HepG2 (cell line): ENCODE measurements around the gene KATNBL1. TPM values are rescaled to one million over a fixed set of nuclear protein-coding genes. Genes with fewer than 3 reads are reported as not detected.
A peak's percentile ranks its signal among the peaks of the same experiment; 100 is the strongest.

Experiments
- ADNP ChIP-seq: sonication (generic); formaldehyde crosslinking; IDR thresholded peaks from 2 replicates; pipeline ENCODE4 v1.4.0; 2020; ENCODE audit warnings: missing genetic modification reagents
- ASH2L ChIP-seq: fragments of 300-600, 200-600 bp; sonication (generic); IDR thresholded peaks from 2 replicates; pipeline ENCODE4 v1.7.0; 2017; ENCODE audit warnings: low read depth, mild to moderate bottlenecking, moderate library complexity, mixed read lengths, low read length; ENCODE audit not compliant: insufficient read length
- BCL3 ChIP-seq: sonication (generic); formaldehyde crosslinking; IDR thresholded peaks from 2 replicates; pipeline ENCODE4 v1.5.1; 2020; ENCODE audit warnings: mild to moderate bottlenecking, missing genetic modification reagents, moderate library complexity
- BRCA1 ChIP-seq: sonication (generic); formaldehyde crosslinking; IDR thresholded peaks from 2 replicates; pipeline ENCODE4 v1.4.0; 2020; ENCODE audit warnings: missing genetic modification reagents
- DMTF1 ChIP-seq: sonication (generic); formaldehyde crosslinking; IDR thresholded peaks from 2 replicates; pipeline ENCODE4 v1.4.0; 2020; ENCODE audit warnings: mild to moderate bottlenecking, missing genetic modification reagents
- FIP1L1 ChIP-seq: fragments of 200-400 bp; formaldehyde crosslinking; IDR thresholded peaks from 2 replicates; pipeline ENCODE4 v1.6.1; 2018; ENCODE audit warnings: low read depth, mild to moderate bottlenecking, low read length, moderate library complexity, borderline replicate concordance; ENCODE audit not compliant: insufficient read depth
- GMEB1 ChIP-seq: sonication (generic); formaldehyde crosslinking; IDR thresholded peaks from 2 replicates; pipeline ENCODE4 v1.5.1; 2020; ENCODE audit warnings: missing genetic modification reagents, mild to moderate bottlenecking, borderline replicate concordance
- HNRNPUL1 ChIP-seq: fragments of 200-400 bp; formaldehyde crosslinking; IDR thresholded peaks from 2 replicates; pipeline ENCODE4 v1.6.1; 2017; ENCODE audit warnings: low read depth, mild to moderate bottlenecking, low read length, moderate library complexity
- MEIS1 ChIP-seq: sonication (generic); formaldehyde crosslinking; IDR thresholded peaks from 2 replicates; pipeline ENCODE4 v1.9.0; 2021; ENCODE audit warnings: mild to moderate bottlenecking, missing genetic modification reagents, moderate library complexity, borderline replicate concordance
- NR1H2 ChIP-seq: sonication (generic); formaldehyde crosslinking; IDR thresholded peaks from 2 replicates; pipeline ENCODE4 v1.8.1; 2022; ENCODE audit warnings: low read depth, missing genetic modification reagents, borderline replicate concordance
- RXRA ChIP-seq: sonication (generic); formaldehyde crosslinking; IDR thresholded peaks from 2 replicates; pipeline ENCODE4 v1.5.1; 2020; ENCODE audit warnings: missing genetic modification reagents
- SNAI1 ChIP-seq: sonication (generic); formaldehyde crosslinking; IDR thresholded peaks from 2 replicates; pipeline ENCODE4 v1.5.0; 2020; ENCODE audit warnings: mild to moderate bottlenecking, missing genetic modification reagents, borderline replicate concordance
- TFDP2 ChIP-seq: sonication (generic); formaldehyde crosslinking; IDR thresholded peaks from 2 replicates; pipeline ENCODE4 v1.4.0; 2020; ENCODE audit warnings: missing genetic modification reagents
- XRCC5 ChIP-seq: fragments of 200-400 bp; formaldehyde crosslinking; optimal IDR thresholded peaks from 2 replicates; pipeline ENCODE3; 2017; ENCODE audit warnings: mild to moderate bottlenecking, low read length
- ZNF124 ChIP-seq: sonication (generic); formaldehyde crosslinking; IDR thresholded peaks from 2 replicates; pipeline ENCODE4 v1.4.0; 2020; ENCODE audit warnings: missing genetic modification reagents
- ZNF362 ChIP-seq: sonication (generic); formaldehyde crosslinking; IDR thresholded peaks from 2 replicates; pipeline ENCODE4 v1.4.0; 2020; ENCODE audit warnings: missing genetic modification reagents, mild to moderate bottlenecking, borderline replicate concordance
- ZNF546 ChIP-seq: sonication (generic); formaldehyde crosslinking; conservative IDR thresholded peaks from 2 replicates; pipeline ENCODE4 v1.8.1; 2023; ENCODE audit warnings: mild to moderate bottlenecking, missing genetic modification reagents
- ZNF567 ChIP-seq: sonication (generic); formaldehyde crosslinking; IDR thresholded peaks from 2 replicates; pipeline ENCODE4 v1.8.1; 2023; ENCODE audit warnings: mild to moderate bottlenecking, missing genetic modification reagents, borderline replicate concordance
- polyA plus RNA-seq, 8 experiments: library from polyadenylated mRNA; depleted of rRNA in 3 of 8; stranded (reverse) in 7 of 8; unstranded in 1 of 8; fragments of >200 nt; fragmentation: Illumina TruSeq in 4 of 8; extraction: Trizol in 4 of 8; gene quantifications; 2 replicates each; pipeline versions ENCODE4 v1.2.1 to v1.2.3, GENCODE V29; 2011 to 2016; ENCODE audit warnings: low read depth in 4 of 8, missing spikeins in 1 of 8, mixed read lengths in 1 of 8; ENCODE audit not compliant: insufficient read depth in 1 of 8
- total RNA-seq, 5 experiments: library from RNA; depleted of rRNA; stranded (reverse); fragments of >200 nt; fragmentation: Illumina TruSeq; extraction: Trizol; gene quantifications; 2 replicates each; pipeline ENCODE4 v1.2.3, GENCODE V29; 2016; ENCODE audit warnings: low read depth in 1 of 5

Gene KATNBL1
- total and polyA plus RNA-seq, 2 of the 13 experiments (the other 11 are each of a cell fraction or from before 2014, with no cell fraction given) = 23.4 to 42.8 TPM

GRCh38 chr15:34209421-34210282 is at the start of gene KATNBL1 (continued):
- peak; percentile 74 for TF ChIP-seq TFDP2 (CRISPR knock-in tag)
- TF ChIP-seq BRCA1 (CRISPR knock-in tag) = no peak
- no peak for TF ChIP-seq ADNP (CRISPR knock-in tag)
- TF ChIP-seq MEIS1 (CRISPR knock-in tag) = no peak
- no peak for TF ChIP-seq DMTF1
- peak; percentile 74 for TF ChIP-seq GMEB1 (CRISPR knock-in tag)
- TF ChIP-seq SNAI1 = 0 out of 2 replicates have a peak, but pooled peaks have one; percentile 40
- peak; percentile 79 for TF ChIP-seq RXRA (CRISPR knock-in tag)
- no peak; the same call in 1 of the 2 replicates for TF ChIP-seq ZNF362
- no peak for TF ChIP-seq FIP1L1
- peak; percentile 49 for TF ChIP-seq XRCC5
- TF ChIP-seq ZNF124 = peak; percentile 52; the same call in 1 of the 2 replicates
- TF ChIP-seq HNRNPUL1 = no peak
- TF ChIP-seq NR1H2 (CRISPR knock-in tag) = no peak
- peak; percentile 57; the same call in 1 of the 2 replicates for TF ChIP-seq ZNF567 (CRISPR knock-in tag)
- peak; percentile 72 for TF ChIP-seq BCL3 (CRISPR knock-in tag)
- no peak for TF ChIP-seq ZNF546 (CRISPR knock-in tag)
- peak; percentile 70 for TF ChIP-seq ASH2L
